Iris pigment epithelial cell (primary cell): ENCODE measurements around the gene CHI3L2.

ENCODE experiments used
- DNase-seq: peaks from one replicate; pipeline ENCODE4 v3.0.0-alpha.2; 2011; ENCODE audit warnings: low read depth

CHI3L2 gene

GRCh38 chr1:111253876-111254275, 26.4 kb downstream of the CHI3L2 start:
- no peak for DNase-seq

- no peak for DNase-seq
Measured at GRCh38 chr1:111256988-111257658, 29.6 kb downstream of the CHI3L2 start.

- DNase-seq = no peak
Measured at GRCh38 chr1:111267801-111268508, 40.4 kb downstream of the CHI3L2 start.

- DNase-seq = no peak
Measured at GRCh38 chr1:111269825-111270406, 42.4 kb downstream of the CHI3L2 start.

GRCh38 chr1:111270771-111271463, 43.4 kb downstream of the CHI3L2 start:
- DNase-seq = no peak

- DNase-seq = no peak
Measured at GRCh38 chr1:111271464-111271801, 43.9 kb downstream of the CHI3L2 start.

GRCh38 chr1:111272081-111272480, 44.6 kb downstream of the CHI3L2 start:
- DNase-seq = no peak

- no peak for DNase-seq
Measured at GRCh38 chr1:111274653-111275052, 47.1 kb downstream of the CHI3L2 start.

- DNase-seq = peak; percentile 11
Measured at GRCh38 chr1:111275079-111275478, 47.6 kb downstream of the CHI3L2 start.

GRCh38 chr1:111275780-111276433, 48.4 kb downstream of the CHI3L2 start:
- no peak for DNase-seq

- no peak for DNase-seq
Measured at GRCh38 chr1:111279144-111279543, 51.6 kb downstream of the CHI3L2 start.

GRCh38 chr1:111280267-111280666, 52.8 kb downstream of the CHI3L2 start:
- no peak for DNase-seq

- DNase-seq = no peak
Measured at GRCh38 chr1:111281411-111281810, 53.9 kb downstream of the CHI3L2 start.

- no peak for DNase-seq
Measured at GRCh38 chr1:111283838-111284237, 56.3 kb downstream of the CHI3L2 start.

GRCh38 chr1:111285879-111286278, 58.4 kb downstream of the CHI3L2 start:
- DNase-seq = no peak

- no peak for DNase-seq
Measured at GRCh38 chr1:111286912-111287311, 59.4 kb downstream of the CHI3L2 start.

GRCh38 chr1:111289371-111289770, 61.9 kb downstream of the CHI3L2 start:
- DNase-seq = no peak

- no peak for DNase-seq
Measured at GRCh38 chr1:111290104-111290503, 62.6 kb downstream of the CHI3L2 start.

GRCh38 chr1:111290630-111291029, 63.1 kb downstream of the CHI3L2 start, which contains the start of gene CHIA:
Gene CHIA (plus strand): TSS chr1:111290851. CDS start chr1:111310468, 19,617 bp downstream.
- peak; percentile 3 for DNase-seq
